Measurements from ENCODE around the gene EXD1. TPM values are rescaled to one million over a fixed set of nuclear protein-coding genes. Genes with fewer than 3 reads are reported as not detected.

The EXD1 gene, protein sequence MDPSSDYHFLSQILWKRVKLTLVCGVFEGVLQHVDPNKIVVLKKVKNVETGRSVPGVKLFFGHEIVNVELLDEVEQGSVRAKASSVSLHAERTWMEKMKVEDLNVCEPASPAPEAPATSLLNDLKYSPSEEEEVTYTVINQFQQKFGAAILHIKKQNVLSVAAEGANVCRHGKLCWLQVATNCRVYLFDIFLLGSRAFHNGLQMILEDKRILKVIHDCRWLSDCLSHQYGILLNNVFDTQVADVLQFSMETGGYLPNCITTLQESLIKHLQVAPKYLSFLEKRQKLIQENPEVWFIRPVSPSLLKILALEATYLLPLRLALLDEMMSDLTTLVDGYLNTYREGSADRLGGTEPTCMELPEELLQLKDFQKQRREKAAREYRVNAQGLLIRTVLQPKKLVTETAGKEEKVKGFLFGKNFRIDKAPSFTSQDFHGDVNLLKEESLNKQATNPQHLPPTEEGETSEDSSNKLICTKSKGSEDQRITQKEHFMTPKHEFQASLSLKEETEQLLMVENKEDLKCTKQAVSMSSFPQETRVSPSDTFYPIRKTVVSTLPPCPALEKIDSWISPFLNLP
- not detected in 2 replicates for total RNA-seq

DNA sequence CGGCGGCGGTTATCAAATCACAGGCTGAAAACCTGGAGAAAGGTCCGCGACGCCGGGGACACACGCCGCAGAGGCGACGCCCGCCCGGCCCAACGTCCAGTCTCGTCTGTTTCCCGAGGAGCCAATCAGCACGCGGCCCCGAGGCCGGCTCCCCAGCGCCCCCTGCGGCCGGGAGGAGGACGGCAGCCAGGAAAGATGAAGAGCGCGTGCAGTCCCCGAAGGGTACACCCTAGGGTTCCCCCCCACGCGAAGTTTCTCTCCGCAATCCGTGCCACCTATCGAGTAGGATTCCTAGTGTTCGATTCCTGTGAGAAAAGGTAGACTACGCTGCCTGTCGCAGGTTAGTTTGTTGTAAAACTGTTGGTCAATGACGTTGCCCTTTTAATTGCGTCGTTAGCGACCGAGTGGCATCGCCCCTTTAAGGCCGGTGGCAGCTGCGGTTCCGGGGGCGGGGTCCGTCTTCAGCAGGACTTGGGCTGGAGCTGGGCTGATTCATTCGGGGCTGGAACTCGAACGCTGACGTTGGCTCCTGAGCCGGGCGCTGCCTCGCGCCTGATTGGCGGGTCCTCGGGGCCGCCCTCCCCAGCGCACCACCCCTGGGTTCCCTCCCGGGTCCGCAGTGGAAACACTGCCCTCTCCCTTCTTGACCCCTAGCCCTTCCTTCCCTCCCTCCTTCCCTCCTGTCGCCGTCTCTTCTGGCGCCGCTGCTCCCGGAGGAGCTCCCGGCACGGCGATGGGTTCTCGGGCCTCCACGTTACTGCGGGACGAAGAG, at the start of gene EXD1, which contains the start of gene CHP1:
Gene EXD1, minus strand, starts transcription at position 108 of the 772 bp plus-strand sequence. CDS start 4,182 bp downstream, outside the sequence.
Gene CHP1, plus strand, starts transcription at position 619 of the 772 bp plus-strand sequence. Its CDS starts 115 bp downstream, at position 734.

Other genes with a start within 250 kb of the EXD1 start
- gene INO80, start 114.5 kb downstream of the EXD1 start, total RNA-seq, result 20.6 and 26.4 TPM in 2 replicates
- gene CHP1, start 511 bp upstream of the EXD1 start, total RNA-seq, result 94.8 and 110 TPM in 2 replicates
- gene OIP5, start 101.8 kb upstream of the EXD1 start, total RNA-seq, result 8.6 and 10.3 TPM in 2 replicates
- 60.6 and 79.0 TPM in 2 replicates for gene NUSAP1, start 102.1 kb upstream of the EXD1 start, total RNA-seq
- 23.1 and 25.0 TPM in 2 replicates for gene NDUFAF1, start 171.7 kb upstream of the EXD1 start, total RNA-seq
- 26.2 and 26.8 TPM in 2 replicates for gene RTF1, start 186.3 kb upstream of the EXD1 start, total RNA-seq

All from subcutaneous preadipocyte (primary cell).